ENCODE results near the gene PHC2. TPM values are rescaled to one million over a fixed set of nuclear protein-coding genes. Genes with fewer than 3 reads are reported as not detected.

PHC2 gene
- total RNA-seq, 3 donors from 2014 or later (not counting 1 experiment from before 2014, with no cell fraction given) = 36.6 to 46.6 (median 39.5) TPM

GRCh38 chr1:33408093-33408436 is 22.8 kb downstream of the PHC2 start:
- Mint-ChIP-seq H3K36me3 (no peaks in the 10 kb centered on the region), H3K4me3 (no peak overlapping the region), H3K27me3 (ENCODE audit: low read depth in 2 of 2) (peaks cover 17 to 20% of the 10 kb centered on the region in 2 donors), H3K4me1 (no peaks in the 10 kb centered on the region), H3K9me3 (no peaks in the 10 kb centered on the region), H3K27ac (no peak overlapping the region)
- WGBS (ENCODE audit: insufficient coverage) = no CpG with 5 or more reads among the region's 2 CpGs
- no peaks in the 10 kb centered on the region for H3K27me3 ChIP-seq (ENCODE audit: control insufficient read depth, insufficient read depth, low read length)
- H3K27ac ChIP-seq (ENCODE audit: low read length) = no peak overlapping the region
- intact Hi-C loops (cut with micrococcal nuclease) = no loop called here
- no peaks in the 10 kb centered on the region for H3K9me3 ChIP-seq (ENCODE audit: control insufficient read depth, insufficient read depth, low read length)
- H3K4me1 ChIP-seq (ENCODE audit: control insufficient read depth, insufficient read depth, low read length) = no peaks in the 10 kb centered on the region
- ATAC-seq = no peak
- no peak for DNase-seq
- H3K36me3 ChIP-seq (ENCODE audit: control insufficient read depth, insufficient read depth, low read length) = no peaks in the 10 kb centered on the region
- TF ChIP-seq CTCF (IDR thresholded peaks at IDR 0.05) = no peak
- H3K4me3 ChIP-seq (ENCODE audit: low read length) = no peak overlapping the region

GRCh38 chr1:33407352-33408092 is 23.4 kb downstream of the PHC2 start:
- intact Hi-C loops (cut with micrococcal nuclease) = no loop called here
- no peak overlapping the region for H3K4me3 ChIP-seq (ENCODE audit: low read length)
- no CpG with 5 or more reads among the region's 1 CpG for WGBS (ENCODE audit: insufficient coverage)
- H3K9me3 Mint-ChIP-seq = no peaks in the 10 kb centered on the region
- H3K27me3 Mint-ChIP-seq (ENCODE audit: low read depth in 2 of 2) = peaks cover 17 to 21% of the 10 kb centered on the region in 2 donors
- no peaks in the 10 kb centered on the region for H3K36me3 ChIP-seq (ENCODE audit: control insufficient read depth, insufficient read depth, low read length)
- DNase-seq = no peak
- H3K9me3 ChIP-seq (ENCODE audit: control insufficient read depth, insufficient read depth, low read length) = no peaks in the 10 kb centered on the region
- TF ChIP-seq CTCF (IDR thresholded peaks at IDR 0.05) = no peak
- ATAC-seq = no peak
- H3K4me1 Mint-ChIP-seq = no peaks in the 10 kb centered on the region
- no peaks in the 10 kb centered on the region for H3K36me3 Mint-ChIP-seq
- H3K4me1 ChIP-seq (ENCODE audit: control insufficient read depth, insufficient read depth, low read length) = no peaks in the 10 kb centered on the region
- H3K27ac ChIP-seq (ENCODE audit: low read length) = no peak overlapping the region
- no peak overlapping the region for H3K27ac Mint-ChIP-seq
- no peak overlapping the region for H3K4me3 Mint-ChIP-seq
- no peaks in the 10 kb centered on the region for H3K27me3 ChIP-seq (ENCODE audit: control insufficient read depth, insufficient read depth, low read length)

GRCh38 chr1:33402206-33402605 is 28.7 kb downstream of the PHC2 start:
- intact Hi-C loops (cut with micrococcal nuclease) = no loop called here
- Mint-ChIP-seq H3K27ac (no peak overlapping the region), H3K9me3 (no peaks in the 10 kb centered on the region), H3K36me3 (no peaks in the 10 kb centered on the region), H3K27me3 (ENCODE audit: low read depth in 2 of 2) (peaks cover 16 to 61% of the 10 kb centered on the region in 2 donors), H3K4me3 (no peak overlapping the region), H3K4me1 (no peaks in the 10 kb centered on the region)
- Histone ChIP-seq H3K36me3 (ENCODE audit: control insufficient read depth, insufficient read depth, low read length) (no peaks in the 10 kb centered on the region), H3K27ac (ENCODE audit: low read length) (no peak overlapping the region), H3K4me3 (ENCODE audit: low read length) (no peak overlapping the region), H3K27me3 (ENCODE audit: control insufficient read depth, insufficient read depth, low read length) (no peaks in the 10 kb centered on the region), H3K4me1 (ENCODE audit: control insufficient read depth, insufficient read depth, low read length) (no peaks in the 10 kb centered on the region), H3K9me3 (ENCODE audit: control insufficient read depth, insufficient read depth, low read length) (no peaks in the 10 kb centered on the region)
- TF ChIP-seq CTCF (IDR thresholded peaks at IDR 0.05) = no peak
- WGBS (ENCODE audit: insufficient coverage) = 100% methylated on average over 1 of the region's 1 CpG
- DNase-seq (no peak), ATAC-seq (no peak)

GRCh38 chr1:33401471-33401870 is 29.4 kb downstream of the PHC2 start:
- peaks cover 0 to 5% of the 10 kb centered on the region in 2 donors for H3K4me1 Mint-ChIP-seq
- DNase-seq = no peak
- Histone ChIP-seq H3K36me3 (ENCODE audit: control insufficient read depth, insufficient read depth, low read length) (no peaks in the 10 kb centered on the region), H3K27ac (ENCODE audit: low read length) (no peak overlapping the region), H3K9me3 (ENCODE audit: control insufficient read depth, insufficient read depth, low read length) (no peaks in the 10 kb centered on the region), H3K27me3 (ENCODE audit: control insufficient read depth, insufficient read depth, low read length) (no peaks in the 10 kb centered on the region), H3K4me3 (ENCODE audit: low read length) (no peak overlapping the region), H3K4me1 (ENCODE audit: control insufficient read depth, insufficient read depth, low read length) (peaks cover 4% of the 10 kb centered on the region)
- H3K27ac Mint-ChIP-seq = no peak overlapping the region
- no peak for ATAC-seq
- intact Hi-C loops (cut with micrococcal nuclease) = no loop called here
- TF ChIP-seq CTCF (IDR thresholded peaks at IDR 0.05) = no peak
- 83% methylated on average over 2 of the region's 3 CpGs for WGBS (ENCODE audit: insufficient coverage)
- H3K9me3 Mint-ChIP-seq = no peaks in the 10 kb centered on the region
- no peak overlapping the region for H3K4me3 Mint-ChIP-seq
- H3K36me3 Mint-ChIP-seq = no peaks in the 10 kb centered on the region
- H3K27me3 Mint-ChIP-seq (ENCODE audit: low read depth in 2 of 2) = peaks cover 12 to 53% of the 10 kb centered on the region in 2 donors

All from natural killer cell (primary cell).